ENCODE measurements around the gene CCP110.

DNA sequence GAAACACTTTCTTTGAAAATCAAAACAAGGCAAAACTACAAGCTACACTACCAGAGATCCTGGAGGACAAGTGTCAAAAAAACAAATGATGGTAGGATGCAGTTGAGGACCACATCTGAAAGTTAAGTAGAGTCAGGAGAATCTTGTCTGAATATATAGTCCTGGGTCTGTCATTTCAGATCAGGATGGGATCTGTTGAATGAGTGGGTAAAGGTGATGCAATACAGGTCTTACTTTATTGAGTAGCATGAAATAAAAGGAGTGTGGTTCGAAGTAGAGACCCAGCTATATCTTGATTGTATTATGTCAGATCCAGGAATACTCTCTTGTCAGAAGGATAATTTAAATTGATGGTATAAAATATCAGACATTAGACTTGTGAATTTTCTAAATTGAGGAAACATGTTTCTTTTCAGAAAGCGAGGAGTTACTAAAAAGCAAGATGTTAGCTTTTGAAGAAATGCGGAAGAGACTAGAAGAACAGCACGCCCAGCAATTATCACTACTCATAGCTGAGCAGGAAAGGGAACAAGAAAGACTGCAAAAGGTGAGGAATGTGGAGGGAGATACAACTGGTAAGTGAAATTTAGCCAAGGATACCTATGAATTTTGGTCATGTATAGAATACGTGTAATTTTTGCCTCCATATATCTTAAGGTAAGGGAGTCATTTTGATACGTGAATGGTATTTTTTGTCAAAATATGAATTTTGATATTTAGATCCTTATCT, 16.7 kb downstream of the CCP110 start:
- no peak for TF ChIP-seq CTCF (IDR thresholded peaks at IDR 0.05)
- TF ChIP-seq POLR2A (IDR thresholded peaks at IDR 0.05) = no peak
